GM19397 (cell line): ENCODE results near the gene PER1.

ENCODE experiments used
- ATAC-seq: cut with Tn5 transposase; IDR thresholded peaks from one replicate; pipeline ENCODE4 v1.9.1; 2021; ENCODE audit warnings: mild to moderate bottlenecking, moderate library complexity; ENCODE audit not compliant: unreplicated experiment

The PER1 gene

DNA sequence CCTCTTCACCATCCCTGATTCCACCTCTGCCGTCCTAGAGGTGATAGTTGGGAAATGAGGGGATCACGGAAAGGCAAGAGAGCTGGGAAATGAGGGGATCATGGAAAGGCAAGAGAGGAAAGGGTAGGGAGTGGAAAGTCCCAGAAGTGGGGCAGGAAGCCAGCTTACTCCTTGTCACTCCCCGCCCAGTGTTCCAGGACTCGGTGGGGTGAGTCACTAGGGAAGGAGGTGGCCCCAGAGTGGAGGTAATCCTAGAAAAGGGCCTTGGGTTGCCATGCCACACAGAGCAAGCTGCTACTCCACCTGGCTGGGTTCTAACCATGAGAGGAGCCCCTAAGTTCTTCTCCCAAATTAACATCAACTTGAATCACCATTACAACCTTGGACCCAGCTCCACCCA, 48.7 kb downstream of the PER1 start:
- ATAC-seq: no peak

DNA sequence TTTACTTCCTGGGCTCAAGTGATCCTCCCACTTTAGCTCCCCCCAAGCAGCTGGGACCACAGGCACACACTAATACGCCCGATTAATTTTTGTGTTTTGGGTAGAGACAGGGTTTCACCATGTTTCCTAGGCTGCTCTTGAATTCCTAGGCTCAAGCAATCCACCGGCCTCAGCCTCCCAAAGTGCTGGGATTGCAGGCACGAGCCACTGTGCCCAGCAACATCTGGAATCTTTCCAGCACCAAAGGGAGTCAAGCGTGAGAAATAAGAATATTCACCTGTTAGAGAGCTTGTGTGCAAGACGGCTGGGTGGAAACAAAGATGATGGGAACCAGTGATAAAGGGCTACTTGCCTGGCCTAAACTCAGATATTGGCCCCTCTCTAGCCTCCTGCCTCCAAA, 50.5 kb downstream of the PER1 start:
- no peak for ATAC-seq

DNA sequence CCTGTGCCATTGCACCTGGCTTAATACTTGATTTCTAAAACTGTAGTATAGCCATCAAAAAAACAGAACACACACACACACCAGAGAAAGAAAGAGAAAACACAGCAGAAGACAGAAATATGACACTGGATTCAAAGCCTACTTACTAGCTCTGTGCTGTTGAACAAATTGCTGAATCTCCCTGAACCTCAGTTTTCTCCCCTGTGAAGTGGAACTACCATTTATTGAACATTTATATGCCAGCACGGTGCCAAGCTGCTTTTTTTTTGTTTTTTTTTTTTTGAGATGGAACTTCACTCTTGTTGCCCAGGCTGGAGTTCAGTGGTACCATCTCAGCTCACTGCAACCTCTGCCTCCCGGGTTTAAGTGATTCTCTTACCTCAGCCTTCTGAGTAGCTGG, 51.4 kb downstream of the PER1 start:
- no peak for ATAC-seq

DNA sequence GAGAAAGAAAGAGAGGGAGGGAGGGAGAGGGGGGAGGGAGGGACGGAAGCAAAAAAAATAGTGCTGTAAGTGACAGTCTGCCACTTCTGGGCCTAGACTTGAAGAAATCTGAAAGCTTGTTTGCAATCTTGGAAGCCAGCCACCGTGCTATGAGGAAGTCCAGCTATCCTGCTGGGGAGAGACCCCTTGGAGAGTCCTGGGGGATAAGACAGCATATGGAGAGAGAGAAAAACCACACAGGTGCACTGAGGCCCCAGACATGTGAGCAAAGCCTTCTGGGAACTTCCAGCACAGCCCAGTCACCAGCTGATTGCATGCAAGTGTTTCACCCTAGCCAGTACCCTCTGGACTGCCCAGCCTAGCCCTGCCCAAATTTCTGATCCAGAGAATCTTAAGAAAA, 52.1 kb downstream of the PER1 start:
- no peak for ATAC-seq

DNA sequence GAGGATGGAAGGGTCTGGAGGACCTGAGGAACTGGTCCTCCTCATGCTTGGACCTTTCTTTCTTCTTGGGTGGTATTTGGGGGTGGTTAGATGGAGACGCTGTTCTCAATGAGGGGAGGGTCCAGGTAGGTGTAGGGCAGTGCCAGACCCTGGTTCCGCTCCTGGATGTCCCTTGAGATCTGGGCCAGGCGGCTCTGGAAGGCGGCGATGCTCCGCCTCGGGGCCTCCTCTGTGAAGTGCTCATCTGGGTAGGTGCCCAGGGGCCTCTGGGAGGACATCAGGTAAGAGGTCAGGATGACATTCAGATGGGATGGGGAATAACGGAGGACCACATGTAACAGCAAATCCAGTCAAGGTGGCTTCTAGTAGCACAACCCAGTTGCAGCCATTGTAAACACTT, 55.7 kb downstream of the PER1 start:
- ATAC-seq: no peak

DNA sequence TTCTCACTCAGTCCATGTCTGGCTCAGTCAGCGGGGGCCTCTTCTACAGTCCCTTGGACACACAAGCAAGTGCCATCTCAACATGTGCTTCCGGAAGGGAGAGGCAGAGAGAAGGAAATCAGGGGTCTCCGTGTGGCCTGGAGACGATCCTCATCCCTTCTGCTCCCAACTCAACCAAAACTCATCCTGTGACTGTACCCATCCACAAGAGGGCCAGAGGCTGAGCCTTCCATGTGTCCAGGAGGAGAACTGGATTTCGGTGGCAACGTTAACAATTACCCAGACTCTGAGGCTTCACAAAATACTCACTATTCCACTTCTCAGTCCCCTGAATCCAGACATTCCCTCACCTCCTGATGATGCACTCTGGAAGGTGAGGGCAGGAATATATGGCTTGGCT, 56.8 kb downstream of the PER1 start:
- ATAC-seq: no peak

DNA sequence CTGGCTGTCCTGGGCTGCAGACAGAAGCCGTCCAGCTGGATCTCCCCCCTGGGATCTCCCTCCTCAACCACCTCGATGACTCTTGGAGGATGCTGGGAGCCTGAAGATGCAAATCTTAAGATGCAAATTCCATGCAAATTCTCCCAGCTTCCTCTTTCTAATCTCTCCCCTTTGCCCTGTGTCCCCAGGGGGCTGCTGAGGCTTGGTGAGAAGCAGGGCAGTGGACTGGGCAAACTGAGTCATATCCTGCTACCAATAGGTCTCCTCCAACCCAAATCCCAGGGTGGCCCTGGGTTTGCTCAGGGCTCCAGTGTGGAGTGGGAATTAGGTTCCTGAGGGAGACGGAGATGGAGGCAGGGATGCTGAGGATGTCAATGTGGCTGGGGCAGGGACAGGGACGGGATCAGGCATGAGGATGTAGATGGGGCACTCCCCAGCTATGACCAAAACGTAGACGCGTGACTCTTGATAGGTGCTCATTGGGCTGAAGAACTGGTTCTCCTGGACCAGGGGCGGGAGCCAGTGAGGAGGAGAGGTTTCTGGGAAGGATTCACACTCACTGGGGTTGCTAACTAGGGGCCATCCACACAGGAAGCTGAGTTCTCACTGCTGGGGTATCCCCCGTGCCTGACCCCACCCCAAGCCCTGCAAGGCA, 61.0 kb downstream of the PER1 start:
- no peak for ATAC-seq
